AG10803 (cell line): ENCODE measurements around the gene GALNT17.

ENCODE experiments used
- DNase-seq: peaks from one replicate; pipeline ENCODE4 v3.0.0; 2010; ENCODE audit warnings: low read depth
- H3K4me3 ChIP-seq: 2 replicates; pipeline ENCODE4 v1.5.1; 2011; ENCODE audit warnings: mild to moderate bottlenecking, low read length, control low read depth
- TF ChIP-seq, protein P1 (sequence below): conservative IDR thresholded peaks from 2 replicates; pipeline ENCODE4 v1.5.1; 2011; ENCODE audit warnings: mild to moderate bottlenecking, low read length, control low read depth, inconsistent platforms

Gene GALNT17

DNA sequence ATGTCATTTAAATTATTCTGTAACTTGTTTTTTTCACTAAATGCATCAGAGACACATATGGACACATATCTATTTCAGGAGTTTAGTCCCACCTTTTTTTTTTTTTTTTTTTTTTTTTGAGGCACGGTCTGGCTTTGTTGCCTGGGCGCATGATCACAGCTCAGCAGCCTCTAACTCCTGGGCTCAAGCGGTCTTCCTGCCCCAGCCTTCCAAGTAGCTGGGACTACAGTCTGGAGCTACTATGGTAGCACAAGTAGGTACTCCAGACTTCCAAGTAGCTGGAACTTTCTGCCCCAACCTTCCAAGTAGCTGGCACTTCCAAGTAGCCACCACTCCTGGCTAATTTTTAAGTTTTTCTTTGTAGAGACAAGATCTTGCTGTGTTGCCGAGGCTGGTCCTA, 407.7 kb downstream of the GALNT17 start:
- no peak overlapping the region for H3K4me3 ChIP-seq
- TF ChIP-seq, protein P1, sequence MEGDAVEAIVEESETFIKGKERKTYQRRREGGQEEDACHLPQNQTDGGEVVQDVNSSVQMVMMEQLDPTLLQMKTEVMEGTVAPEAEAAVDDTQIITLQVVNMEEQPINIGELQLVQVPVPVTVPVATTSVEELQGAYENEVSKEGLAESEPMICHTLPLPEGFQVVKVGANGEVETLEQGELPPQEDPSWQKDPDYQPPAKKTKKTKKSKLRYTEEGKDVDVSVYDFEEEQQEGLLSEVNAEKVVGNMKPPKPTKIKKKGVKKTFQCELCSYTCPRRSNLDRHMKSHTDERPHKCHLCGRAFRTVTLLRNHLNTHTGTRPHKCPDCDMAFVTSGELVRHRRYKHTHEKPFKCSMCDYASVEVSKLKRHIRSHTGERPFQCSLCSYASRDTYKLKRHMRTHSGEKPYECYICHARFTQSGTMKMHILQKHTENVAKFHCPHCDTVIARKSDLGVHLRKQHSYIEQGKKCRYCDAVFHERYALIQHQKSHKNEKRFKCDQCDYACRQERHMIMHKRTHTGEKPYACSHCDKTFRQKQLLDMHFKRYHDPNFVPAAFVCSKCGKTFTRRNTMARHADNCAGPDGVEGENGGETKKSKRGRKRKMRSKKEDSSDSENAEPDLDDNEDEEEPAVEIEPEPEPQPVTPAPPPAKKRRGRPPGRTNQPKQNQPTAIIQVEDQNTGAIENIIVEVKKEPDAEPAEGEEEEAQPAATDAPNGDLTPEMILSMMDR = no peak
- DNase-seq = no peak

DNA sequence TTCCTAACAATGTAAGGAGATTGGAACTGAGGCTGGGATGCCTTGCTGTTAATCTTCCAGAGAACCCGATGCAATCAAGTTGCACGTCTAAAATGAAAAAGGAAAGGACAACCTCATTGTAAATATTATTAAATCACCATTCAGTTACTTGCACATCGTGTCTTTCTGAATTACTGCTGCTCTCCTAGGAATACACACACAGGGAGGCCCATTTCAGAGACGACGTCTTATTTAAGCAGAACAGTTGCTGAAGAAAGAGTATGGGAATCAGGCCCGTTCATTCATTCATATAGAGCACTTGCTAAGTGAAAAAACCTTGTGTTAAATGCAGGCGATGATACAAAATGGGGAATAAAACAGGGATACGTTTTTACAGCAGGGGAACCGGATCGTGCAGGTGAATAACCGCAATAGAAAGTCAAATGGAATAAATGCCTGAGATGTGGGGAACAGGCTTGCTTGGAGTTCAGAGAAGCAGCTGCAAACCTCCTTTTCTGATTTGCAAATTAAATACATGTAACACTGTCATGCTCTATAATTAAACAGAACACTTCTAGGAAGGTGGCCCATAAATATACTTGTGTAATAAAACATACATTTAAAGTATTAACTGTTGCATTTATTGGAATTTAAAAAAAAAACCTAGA, 409.9 kb downstream of the GALNT17 start:
- DNase-seq = no peak
- TF ChIP-seq, protein P1 = no peak
- no peak overlapping the region for H3K4me3 ChIP-seq

DNA sequence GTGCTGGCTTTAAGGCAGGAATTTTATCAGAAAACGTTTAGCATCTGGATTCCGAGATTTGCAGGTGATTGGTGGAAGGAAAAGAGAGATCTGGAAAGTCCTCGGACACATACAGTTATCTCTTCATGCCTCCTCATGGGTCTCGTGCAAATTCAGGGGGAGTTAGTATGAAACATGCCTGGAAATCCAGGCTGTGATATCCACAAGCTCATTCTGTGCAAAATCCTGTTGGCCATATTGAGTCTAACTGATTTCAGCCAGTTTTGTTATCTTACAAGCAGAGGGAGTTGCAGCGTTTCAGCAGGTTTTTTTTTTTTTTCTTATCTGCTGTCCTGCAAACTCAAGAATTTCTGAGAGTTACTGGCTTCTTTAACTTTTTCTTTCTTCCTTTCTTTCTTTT, 411.5 kb downstream of the GALNT17 start:
- DNase-seq = no peak
- TF ChIP-seq, protein P1 = no peak
- H3K4me3 ChIP-seq = no peak overlapping the region

DNA sequence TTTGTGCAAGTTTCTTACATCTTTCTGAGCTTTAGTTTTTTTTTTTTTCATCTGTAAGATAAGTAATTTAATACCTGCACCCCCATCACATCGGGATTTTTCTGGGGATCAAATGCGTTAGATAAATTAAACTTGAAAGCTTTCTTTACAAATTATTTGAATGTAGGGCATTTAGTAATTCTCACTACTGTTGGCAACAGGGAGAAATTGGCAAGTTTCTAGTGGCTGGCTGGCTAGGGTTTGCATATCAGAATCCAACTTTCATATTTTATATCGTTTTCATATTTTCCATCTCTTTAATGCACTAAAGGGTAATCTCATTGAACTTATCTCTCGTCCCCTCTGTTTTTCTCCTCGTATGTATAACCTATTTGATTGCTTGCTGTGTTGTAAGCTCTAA, 412.9 kb downstream of the GALNT17 start:
- no peak for DNase-seq

DNA sequence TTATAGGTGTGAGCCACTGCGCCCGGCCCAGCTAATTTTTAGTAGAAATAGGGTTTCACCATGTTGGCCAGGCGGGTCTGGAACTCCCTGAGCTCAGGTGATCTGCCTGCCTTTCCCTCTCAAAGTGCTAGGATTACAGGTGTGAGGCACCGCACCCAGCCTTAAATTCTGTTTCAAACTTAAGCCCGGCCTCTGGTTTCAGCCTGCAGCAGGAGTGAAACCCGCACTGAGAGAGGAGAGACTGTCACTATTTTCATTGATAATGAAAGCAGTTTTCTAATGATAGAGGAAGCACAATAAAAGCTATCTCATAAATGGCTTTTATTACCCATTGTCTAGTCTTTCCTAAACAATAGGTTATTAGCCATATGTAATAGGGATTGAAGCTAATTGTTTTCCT, 415.5 kb downstream of the GALNT17 start:
- H3K4me3 ChIP-seq = no peak overlapping the region
- TF ChIP-seq, protein P1 = no peak
- DNase-seq = no peak

More for the DNA sequence above, 412.9 kb downstream of the GALNT17 start:
- TF ChIP-seq, protein P1 = no peak
- H3K4me3 ChIP-seq = no peak overlapping the region

DNA sequence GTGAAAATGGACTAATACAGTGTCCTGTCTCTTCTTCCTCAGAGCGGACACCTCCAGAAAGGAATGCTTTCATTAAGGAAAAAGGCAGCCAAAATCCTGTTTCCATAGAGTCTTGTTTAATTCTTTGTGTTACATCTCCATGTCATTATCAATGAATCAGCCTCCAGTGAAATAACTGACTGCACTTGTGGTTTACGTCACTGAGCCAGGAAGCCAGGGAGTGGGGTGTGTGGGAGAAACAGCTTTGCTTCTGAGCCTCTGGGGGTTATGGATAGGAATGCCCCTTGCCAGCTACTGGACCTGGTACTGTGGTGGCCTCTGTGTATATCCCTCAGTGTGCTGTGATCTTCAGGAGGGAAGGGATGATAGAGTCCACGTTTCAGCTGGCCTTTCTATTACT, 416.8 kb downstream of the GALNT17 start:
- DNase-seq = no peak
- TF ChIP-seq, protein P1 = no peak
- H3K4me3 ChIP-seq = no peak overlapping the region

DNA sequence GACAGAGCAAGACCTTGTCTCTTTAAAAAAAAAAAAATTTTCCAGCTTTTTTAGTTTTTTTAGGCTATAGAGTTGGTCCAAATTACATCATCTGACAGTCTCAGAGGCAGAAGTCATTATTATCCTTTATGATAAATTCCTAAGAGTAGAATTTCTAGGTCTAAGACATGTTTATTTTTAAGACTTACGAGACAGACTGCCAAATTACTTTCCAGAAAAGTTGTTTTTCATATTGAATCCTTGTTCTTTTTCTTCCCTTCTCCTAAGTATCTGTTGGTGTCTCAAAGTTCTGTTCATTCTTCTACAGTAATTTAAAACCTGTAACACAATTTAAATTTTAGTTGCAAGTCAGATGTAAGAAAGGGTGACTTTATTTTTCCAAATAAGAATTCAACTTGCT, 421.4 kb downstream of the GALNT17 start:
- no peak for DNase-seq
- TF ChIP-seq, protein P1 = no peak
- H3K4me3 ChIP-seq = no peak overlapping the region
